Stomach (tissue), 4 donors: ENCODE data around the gene FBXW8.

Source experiments
- CTCF ChIP-seq, 7 experiments: fragments of 450-650 bp in 4 of 7; fragments of 200-600 bp in 3 of 7; sonication (generic) in 3 of 7; IDR thresholded peaks; one replicate each; pipeline ENCODE4 v1.5.1; 2016 to 2019; ENCODE audit warnings: antibody characterized with exemption in 7 of 7, control low read depth in 2 of 7, mild to moderate bottlenecking in 1 of 7
- EP300 ChIP-seq: sonication (generic); formaldehyde crosslinking; IDR thresholded peaks from one replicate; pipeline ENCODE4 v1.6.1; 2017; ENCODE audit warnings: antibody characterized with exemption
- POLR2AphosphoS5 ChIP-seq, 3 donors: sonication (generic); formaldehyde crosslinking; IDR thresholded peaks; one replicate each; pipeline ENCODE4 v1.6.1; 2016; ENCODE audit warnings: antibody characterized with exemption in 3 of 3

GRCh38 chr12:116999066-116999465 lies 88.3 kb downstream of the FBXW8 start:
- TF ChIP-seq CTCF (IDR thresholded peaks at IDR 0.05): no peak
- no peak for TF ChIP-seq POLR2AphosphoS5 (IDR thresholded peaks at IDR 0.05)
- no peak for TF ChIP-seq EP300
